K562 (cell line): ENCODE data around the gene PSMC3IP. TPM values are rescaled to one million over a fixed set of nuclear protein-coding genes. Genes with fewer than 3 reads are reported as not detected.

Experiments
- ATAC-seq: fragments of 200-7000 bp; cut with Tn5 transposase; 3 replicates; pipeline ENCODE4 v1.9.1; 2020; ENCODE audit warnings: moderate library complexity
- BruUV-seq: library from RNA; stranded (reverse); fragments of 400-500 nt; replicated peaks from 2 replicates; lab custom pipeline; 2021; lab: Mats Ljungman, UMichigan
- CTCF ChIA-PET: fragments of 300-600 bp; formaldehyde crosslinking; extraction: SDS; loops from one replicate; lab custom pipeline; 2021; ENCODE audit warnings: low intra/inter-chr PET ratio; lab: Yijun Ruan, JAX
- POLR2A ChIA-PET: fragments of 300-600, 350-650 bp; sonication (Branson Sonifier 250); formaldehyde crosslinking; extraction: SDS; loops from one replicate; lab custom pipeline; 2021; ENCODE audit warnings: antibody characterized with exemption, inconsistent platforms; lab: Yijun Ruan, JAX
- DNase-seq, 4 experiments: peaks; one replicate each; pipeline versions ENCODE4 v3.0.0 to v3.0.0-alpha.2; 2011 to 2018; ENCODE audit warnings: low spot score in 3 of 4, mixed read lengths in 3 of 4; ENCODE audit errors: extremely low read depth in 1 of 4
- FAIRE-seq: peaks from 2 replicates; lab custom pipeline; 2011; peaks lifted over from hg19 to GRCh38; lab: Jason Lieb, UNC
- H2AFZ ChIP-seq: 2 replicates; pipeline ENCODE4 v1.6.0; 2011; ENCODE audit warnings: low read depth, low read length, control low read depth, inconsistent platforms
- H3K27ac ChIP-seq: fragments of 200-600 bp; 3 replicates; pipeline ENCODE4 v1.8.0; 2011; ENCODE audit warnings: low read depth, mild to moderate bottlenecking, control low read depth, inconsistent platforms, low read length, moderate library complexity, mixed read lengths; ENCODE audit errors: extremely low read depth
- H3K27me3 ChIP-seq, 2 experiments: fragments of 300-600 bp in 1 of 2; 2 replicates in 1 of 2; 3 replicates in 1 of 2; pipeline versions ENCODE4 v1.6.0 to v1.8.0; 2011; ENCODE audit warnings: inconsistent platforms in 2 of 2, low read length in 2 of 2, mild to moderate bottlenecking in 1 of 2, mixed read lengths in 1 of 2, moderate library complexity in 1 of 2; ENCODE audit not compliant: control insufficient read depth in 2 of 2, insufficient read depth in 2 of 2
- H3K36me3 ChIP-seq: fragments of 300-600 bp; 3 replicates; pipeline ENCODE4 v1.8.0; 2011; ENCODE audit warnings: mild to moderate bottlenecking, low read length, inconsistent platforms; ENCODE audit not compliant: control insufficient read depth, insufficient read depth
- H3K4me1 ChIP-seq, 2 experiments: fragments of 200-600 bp in 1 of 2; replicated peaks in 1 of 2; 2 replicates in 1 of 2; 3 replicates in 1 of 2; pipeline versions ENCODE4 v1.5.1 to v1.8.0; 2011; ENCODE audit warnings: inconsistent platforms in 2 of 2, low read length in 2 of 2, mild to moderate bottlenecking in 1 of 2, mixed read lengths in 1 of 2, moderate library complexity in 1 of 2; ENCODE audit not compliant: control insufficient read depth in 2 of 2, insufficient read depth in 2 of 2
- H3K4me2 ChIP-seq: 2 replicates; pipeline ENCODE4 v1.6.1; 2011; ENCODE audit warnings: low read length, control low read depth, inconsistent platforms, mixed read lengths; ENCODE audit not compliant: insufficient read depth
- H3K4me3 ChIP-seq: fragments of 200-600 bp; sonication (generic), shearing (Covaris generic); 2 replicates; pipeline ENCODE4 v1.5.1; 2016; ENCODE audit warnings: control low read depth, inconsistent platforms
- H3K79me2 ChIP-seq: fragments of 200-600 bp; 3 replicates; pipeline ENCODE4 v1.8.0; 2011; ENCODE audit warnings: low read length, inconsistent platforms; ENCODE audit not compliant: control insufficient read depth, insufficient read depth
- H3K9ac ChIP-seq, 2 experiments: 2 replicates each; pipeline versions ENCODE4 v1.6.0 to v1.6.1; 2011; ENCODE audit warnings: low read depth in 2 of 2, low read length in 2 of 2, control low read depth in 1 of 2, inconsistent platforms in 1 of 2, mild to moderate bottlenecking in 1 of 2, mixed read lengths in 1 of 2; ENCODE audit not compliant: insufficient read depth in 1 of 2
- H3K9me1 ChIP-seq: one replicate; pipeline ENCODE4 v1.6.0; 2011; ENCODE audit warnings: inconsistent platforms, mild to moderate bottlenecking, low read length, moderate library complexity; ENCODE audit not compliant: control insufficient read depth, insufficient read depth
- H3K9me3 ChIP-seq: replicated peaks from 2 replicates; pipeline ENCODE4 v1.5.1; 2011; ENCODE audit warnings: low read depth, low read length, inconsistent platforms; ENCODE audit not compliant: control insufficient read depth, insufficient read depth
- H4K20me1 ChIP-seq: replicated peaks from 2 replicates; pipeline ENCODE4 v1.6.1; 2011; ENCODE audit warnings: low read length, inconsistent platforms, mixed read lengths; ENCODE audit not compliant: control insufficient read depth, insufficient read depth
- HMG20B ChIP-seq: fragments of 250-450 bp; sonication (Bioruptor Pico); IDR thresholded peaks from 2 replicates; pipeline ENCODE4 v1.5.0; 2021; ENCODE audit warnings: mild to moderate bottlenecking
- ILF3 ChIP-seq: fragments of 450-650 bp; IDR thresholded peaks from 2 replicates; pipeline ENCODE4 v1.6.1; 2018; ENCODE audit warnings: antibody characterized with exemption, mild to moderate bottlenecking, moderate library complexity, borderline replicate concordance
- MYNN ChIP-seq, 2 experiments: sonication (generic); formaldehyde crosslinking in 1 of 2; IDR thresholded peaks; 2 replicates each; pipeline versions ENCODE4 v1.5.0 to v1.6.1; 2016 to 2020; ENCODE audit warnings: antibody characterized with exemption in 1 of 2, missing genetic modification reagents in 1 of 2
- RAD51 ChIP-seq: fragments of 450-650 bp; IDR thresholded peaks from 2 replicates; pipeline ENCODE4 v1.7.1; 2016; ENCODE audit warnings: low read depth, mild to moderate bottlenecking, borderline replicate concordance
- RBM39 ChIP-seq: fragments of 200-400 bp; formaldehyde crosslinking; optimal IDR thresholded peaks from 2 replicates; pipeline ENCODE3; 2018; ENCODE audit warnings: low read depth, low read length
- ZNF212 ChIP-seq: fragments of 450-650 bp; formaldehyde crosslinking; IDR thresholded peaks from 2 replicates; pipeline ENCODE4 v1.4.0; 2020; ENCODE audit warnings: mild to moderate bottlenecking
- ZNF217 ChIP-seq: sonication (generic); formaldehyde crosslinking; IDR thresholded peaks from 2 replicates; pipeline ENCODE4 v1.8.0; 2022; ENCODE audit warnings: mild to moderate bottlenecking, missing genetic modification reagents
- ZNF311 ChIP-seq: fragments of 250-450 bp; sonication (Bioruptor Pico); IDR thresholded peaks from 2 replicates; pipeline ENCODE4 v1.4.0; 2020; ENCODE audit warnings: mild to moderate bottlenecking, moderate library complexity
- WGBS: fragments of 100-300 bp; shearing (Covaris generic); methylation state at CpG from one replicate; pipeline ENCODE4 v1.1.6; 2016; ENCODE audit warnings: low coverage, mixed read lengths; ENCODE audit not compliant: insufficient coverage; ENCODE audit errors: missing lambda C conversion rate; 5-methylcytosine and 5-hydroxymethylcytosine counted together
- in situ Hi-C: fragments of 300-500 bp; cut with MboI; formaldehyde crosslinking; loops from 4 replicates; pipeline ENCODE4 v1.15.0; 2018; ENCODE audit warnings: inconsistent platforms, mixed read lengths
- intact Hi-C: fragments of 100-400 bp; cut with micrococcal nuclease; formaldehyde crosslinking; loops from 2 replicates; pipeline ENCODE4 v1.14.2; 2022
- polyA plus RNA-seq, 8 experiments: library from polyadenylated mRNA; depleted of rRNA in 4 of 8; stranded (reverse) in 5 of 8; unstranded in 3 of 8; fragments of >200 nt; fragmentation: Nextera tagmentation in 2 of 8; fragmentation: Illumina TruSeq in 1 of 8; extraction: Ambion mirVana in 2 of 8; extraction: Trizol in 1 of 8; gene quantifications; 2 replicates each; pipeline versions ENCODE4 v1.2.1 to v1.2.3, GENCODE V29; 2011 to 2014; ENCODE audit warnings: inconsistent platforms in 1 of 8, missing spikeins in 1 of 8
- total RNA-seq, 7 experiments: library from RNA; depleted of rRNA in 6 of 7; stranded (reverse); fragments of >200 nt in 6 of 7; fragmentation: Illumina TruSeq in 2 of 7; extraction: Trizol in 2 of 7; gene quantifications; 2 replicates each; pipeline versions ENCODE4 v1.2.1 to v1.2.3, GENCODE V29; 2011 to 2021; ENCODE audit warnings: low replicate concordance in 1 of 7
- TF ChIP-seq, protein P1 (sequence below): sonication (generic); formaldehyde crosslinking; IDR thresholded peaks from 2 replicates; pipeline ENCODE4 v1.8.1; 2022; ENCODE audit warnings: missing genetic modification reagents
- TF ChIP-seq, protein P2 (sequence below): fragments of 450-650 bp; formaldehyde crosslinking; IDR thresholded peaks from 2 replicates; pipeline ENCODE4 v1.4.0; 2022; ENCODE audit warnings: mild to moderate bottlenecking, moderate library complexity
- TF ChIP-seq, protein P3 (sequence below), 2 experiments: IDR thresholded peaks in 1 of 2; conservative IDR thresholded peaks in 1 of 2; 2 replicates each; pipeline ENCODE4 v1.6.1; 2016; ENCODE audit warnings: low read depth in 2 of 2, mild to moderate bottlenecking in 1 of 2, missing compliant biosample characterization in 1 of 2, missing genetic modification characterization in 1 of 2, moderate library complexity in 1 of 2
- TF ChIP-seq, protein P4 (sequence below): fragments of 250-450 bp; sonication (Bioruptor Pico); IDR thresholded peaks from 2 replicates; pipeline ENCODE4 v1.5.0; 2021

PSMC3IP gene
- total and polyA plus RNA-seq, 9 of the 15 experiments (the other 6 are each of a cell fraction or from before 2014, with no cell fraction given): 13.8 to 65.6 (median 32.8) TPM

DNA sequence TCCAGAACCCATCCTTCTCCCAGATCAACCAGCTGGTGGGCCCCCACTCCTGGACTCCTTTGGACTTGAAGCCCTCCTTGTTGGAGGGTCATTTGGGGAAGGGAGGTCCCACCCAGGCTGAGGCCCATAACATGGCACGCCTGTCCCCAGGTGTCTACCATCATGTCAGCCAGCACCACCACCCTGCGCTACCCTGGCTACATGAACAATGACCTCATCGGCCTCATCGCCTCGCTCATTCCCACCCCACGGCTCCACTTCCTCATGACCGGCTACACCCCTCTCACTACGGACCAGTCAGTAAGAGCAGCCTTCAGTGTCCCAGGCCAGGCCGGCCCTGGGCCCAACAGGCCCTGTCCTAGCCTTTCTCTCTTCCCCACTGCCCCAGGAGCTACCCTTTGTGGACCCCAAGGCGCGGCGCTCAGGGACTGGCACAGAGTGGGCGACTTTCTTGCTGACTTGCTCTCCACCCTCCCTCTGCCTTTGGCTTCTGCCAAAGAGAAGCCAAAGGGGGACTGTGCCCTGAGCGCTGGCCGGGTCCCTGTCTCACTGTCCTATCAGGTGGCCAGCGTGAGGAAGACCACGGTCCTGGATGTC is 36.3 kb upstream of the PSMC3IP start:
- H3K9me3 ChIP-seq: no peaks in the 10 kb centered on the region
- H4K20me1 ChIP-seq: no peaks in the 10 kb centered on the region
- FAIRE-seq: no peak
- no peak overlapping the region for H3K27ac ChIP-seq
- DNase-seq: no peak
- no TSS peak for BruUV-seq
- ATAC-seq: no peak
- intact Hi-C loops: no loop called here
- ChIA-PET CTCF (no interaction called here), POLR2A (interaction anchor here (0.5 to 0.7 kb wide), 3 partner anchors 13 to 293 kb away, joined by 3 to 4 read pairs (median 3); no protein-coding TSS in a partner anchor)
- H3K36me3 ChIP-seq: peaks cover 52% of the 10 kb centered on the region
- H3K9me1 ChIP-seq: no peaks in the 10 kb centered on the region
- TF ChIP-seq RBM39 (no peak), ZNF311 (CRISPR knock-in tag) (no peak), ZNF217 (CRISPR knock-in tag) (no peak), HMG20B (CRISPR knock-in tag) (no peak), ZNF212 (CRISPR knock-in tag) (no peak), MYNN (IDR thresholded peaks at IDR 0.05) (no peak), MYNN (CRISPR knock-in tag; IDR thresholded peaks at IDR 0.05) (no peak), ILF3 (no peak), RAD51 (no peak)
- TF ChIP-seq, protein P1, sequence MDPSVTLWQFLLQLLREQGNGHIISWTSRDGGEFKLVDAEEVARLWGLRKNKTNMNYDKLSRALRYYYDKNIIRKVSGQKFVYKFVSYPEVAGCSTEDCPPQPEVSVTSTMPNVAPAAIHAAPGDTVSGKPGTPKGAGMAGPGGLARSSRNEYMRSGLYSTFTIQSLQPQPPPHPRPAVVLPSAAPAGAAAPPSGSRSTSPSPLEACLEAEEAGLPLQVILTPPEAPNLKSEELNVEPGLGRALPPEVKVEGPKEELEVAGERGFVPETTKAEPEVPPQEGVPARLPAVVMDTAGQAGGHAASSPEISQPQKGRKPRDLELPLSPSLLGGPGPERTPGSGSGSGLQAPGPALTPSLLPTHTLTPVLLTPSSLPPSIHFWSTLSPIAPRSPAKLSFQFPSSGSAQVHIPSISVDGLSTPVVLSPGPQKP (CRISPR knock-in tag): no peak
- TF ChIP-seq, protein P2, sequence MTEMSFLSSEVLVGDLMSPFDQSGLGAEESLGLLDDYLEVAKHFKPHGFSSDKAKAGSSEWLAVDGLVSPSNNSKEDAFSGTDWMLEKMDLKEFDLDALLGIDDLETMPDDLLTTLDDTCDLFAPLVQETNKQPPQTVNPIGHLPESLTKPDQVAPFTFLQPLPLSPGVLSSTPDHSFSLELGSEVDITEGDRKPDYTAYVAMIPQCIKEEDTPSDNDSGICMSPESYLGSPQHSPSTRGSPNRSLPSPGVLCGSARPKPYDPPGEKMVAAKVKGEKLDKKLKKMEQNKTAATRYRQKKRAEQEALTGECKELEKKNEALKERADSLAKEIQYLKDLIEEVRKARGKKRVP (CRISPR knock-in tag): no peak
- TF ChIP-seq, protein P3, sequence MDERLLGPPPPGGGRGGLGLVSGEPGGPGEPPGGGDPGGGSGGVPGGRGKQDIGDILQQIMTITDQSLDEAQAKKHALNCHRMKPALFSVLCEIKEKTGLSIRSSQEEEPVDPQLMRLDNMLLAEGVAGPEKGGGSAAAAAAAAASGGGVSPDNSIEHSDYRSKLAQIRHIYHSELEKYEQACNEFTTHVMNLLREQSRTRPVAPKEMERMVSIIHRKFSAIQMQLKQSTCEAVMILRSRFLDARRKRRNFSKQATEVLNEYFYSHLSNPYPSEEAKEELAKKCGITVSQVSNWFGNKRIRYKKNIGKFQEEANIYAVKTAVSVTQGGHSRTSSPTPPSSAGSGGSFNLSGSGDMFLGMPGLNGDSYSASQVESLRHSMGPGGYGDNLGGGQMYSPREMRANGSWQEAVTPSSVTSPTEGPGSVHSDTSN (CRISPR knock-in tag; IDR thresholded peaks at IDR 0.05; ENCODE audit: low read depth): no peak
- TF ChIP-seq, protein P3 (tag; conservative IDR thresholded peaks at IDR 0.05; ENCODE audit: low read depth): no peak
- TF ChIP-seq, protein P4, sequence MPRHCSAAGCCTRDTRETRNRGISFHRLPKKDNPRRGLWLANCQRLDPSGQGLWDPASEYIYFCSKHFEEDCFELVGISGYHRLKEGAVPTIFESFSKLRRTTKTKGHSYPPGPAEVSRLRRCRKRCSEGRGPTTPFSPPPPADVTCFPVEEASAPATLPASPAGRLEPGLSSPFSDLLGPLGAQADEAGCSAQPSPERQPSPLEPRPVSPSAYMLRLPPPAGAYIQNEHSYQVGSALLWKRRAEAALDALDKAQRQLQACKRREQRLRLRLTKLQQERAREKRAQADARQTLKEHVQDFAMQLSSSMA (CRISPR knock-in tag): no peak
- peaks cover 16 to 24% of the 10 kb centered on the region in 2 experiments; a peak in 4 of 5 replicates for H3K4me1 ChIP-seq
- H2AFZ ChIP-seq: no peak overlapping the region
- no peak overlapping the region for H3K4me3 ChIP-seq
- H3K27me3 ChIP-seq: no peaks in the 10 kb centered on the region
- H3K9ac ChIP-seq: no peak overlapping the region
- WGBS: 94% methylated on average over 12 of the region's 17 CpGs
- H3K4me2 ChIP-seq: no peak overlapping the region
- in situ Hi-C loops: no loop called here
- H3K79me2 ChIP-seq: peaks cover 15% of the 10 kb centered on the region
